MCF 10A (cell line): ENCODE data around the gene ZNF420. TPM values are rescaled to one million over a fixed set of nuclear protein-coding genes. Genes with fewer than 3 reads are reported as not detected.

Experiments
- BruUV-seq: library from RNA; stranded (reverse); fragments of 400-500 nt; replicated peaks from 2 replicates; lab custom pipeline; 2021; lab: Mats Ljungman, UMichigan
- CTCF ChIA-PET: fragments of 300-600 bp; sonication (Branson Sonifier 250); formaldehyde crosslinking; extraction: SDS; loops from one replicate; lab custom pipeline; 2021; ENCODE audit warnings: antibody characterized with exemption, inconsistent platforms; lab: Yijun Ruan, JAX
- POLR2A ChIA-PET: fragments of 300-600, 350-650 bp; sonication (Branson Sonifier 250); formaldehyde crosslinking; extraction: SDS; loops from one replicate; lab custom pipeline; 2020; ENCODE audit warnings: antibody characterized with exemption, inconsistent platforms; lab: Yijun Ruan, JAX
- DNase-seq: peaks from one replicate; pipeline ENCODE4 v3.0.0-alpha.2; 2018; ENCODE audit not compliant: unreplicated experiment
- H3K27ac Mint-ChIP-seq: one replicate; pipeline ENCODE4 v1.8.0; 2022; ENCODE audit warnings: mild to moderate bottlenecking, low read depth, mixed read lengths; ENCODE audit not compliant: unreplicated experiment
- H3K27me3 Mint-ChIP-seq: one replicate; pipeline ENCODE4 v1.8.0; 2022; ENCODE audit warnings: mixed read lengths; ENCODE audit not compliant: insufficient read depth, unreplicated experiment
- H3K36me3 Mint-ChIP-seq: one replicate; pipeline ENCODE4 v1.8.0; 2022; ENCODE audit warnings: mild to moderate bottlenecking, moderate library complexity, mixed read lengths; ENCODE audit not compliant: insufficient read depth, unreplicated experiment
- H3K4me1 Mint-ChIP-seq: one replicate; pipeline ENCODE4 v1.8.0; 2022; ENCODE audit warnings: mixed read lengths; ENCODE audit not compliant: insufficient read depth, unreplicated experiment
- H3K4me3 Mint-ChIP-seq: one replicate; pipeline ENCODE4 v1.8.0; 2022; ENCODE audit warnings: mild to moderate bottlenecking, moderate library complexity, mixed read lengths; ENCODE audit not compliant: unreplicated experiment
- H3K9me3 Mint-ChIP-seq: one replicate; pipeline ENCODE4 v1.8.0; 2022; ENCODE audit warnings: mixed read lengths; ENCODE audit not compliant: unreplicated experiment
- CTCF ChIP-seq: fragments of 200-600 bp; IDR thresholded peaks from one replicate; pipeline ENCODE4 v1.8.0; 2022; ENCODE audit warnings: antibody characterized with exemption, mild to moderate bottlenecking; ENCODE audit not compliant: unreplicated experiment
- intact Hi-C: fragments of 100-400 bp; cut with micrococcal nuclease; formaldehyde crosslinking; loops from 2 replicates; pipeline ENCODE4 v1.14.1; 2022
- total RNA-seq: library from RNA; stranded (reverse); gene quantifications from 2 replicates; pipeline ENCODE4 v1.2.3, GENCODE V29; 2022

The ZNF420 gene
- total RNA-seq, 1 experiment from 2014 or later: 11.0 TPM

DNA sequence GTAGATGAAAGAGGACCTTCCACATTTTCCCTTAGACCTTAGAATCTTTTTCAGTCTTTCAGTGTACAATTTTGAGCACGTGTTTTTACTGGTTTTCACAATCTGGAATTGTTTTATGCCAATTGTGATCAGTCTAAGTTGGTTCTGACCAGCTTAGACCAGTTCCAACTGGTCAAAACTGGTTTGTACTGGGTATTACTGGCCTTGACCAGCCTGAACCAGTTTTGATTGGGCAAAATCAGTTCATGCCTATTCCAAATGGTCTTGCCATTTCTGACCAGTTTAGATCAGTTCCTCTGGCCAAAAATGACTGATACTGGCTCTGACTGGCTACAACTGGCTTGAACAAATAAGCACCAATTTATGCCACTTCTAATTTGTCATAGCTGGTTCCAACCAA, 57.9 kb downstream of the ZNF420 start:
- Mint-ChIP-seq H3K4me3 (no peak overlapping the region), H3K36me3 (peaks cover 6% of the 10 kb centered on the region), H3K27ac (no peak overlapping the region), H3K27me3 (no peaks in the 10 kb centered on the region), H3K4me1 (no peaks in the 10 kb centered on the region), H3K9me3 (peaks cover 47% of the 10 kb centered on the region)
- no peak for DNase-seq
- POLR2A ChIA-PET: no interaction called here
- TF ChIP-seq CTCF: no peak
- no TSS peak for BruUV-seq
- CTCF ChIA-PET: no interaction called here
- intact Hi-C loops: no loop called here

GRCh38 chr19:37148214-37148613, 70.0 kb downstream of the ZNF420 start:
- H3K4me3 Mint-ChIP-seq: no peak overlapping the region
- no peaks in the 10 kb centered on the region for H3K27me3 Mint-ChIP-seq
- intact Hi-C loops: no loop called here
- no peaks in the 10 kb centered on the region for H3K36me3 Mint-ChIP-seq
- CTCF ChIA-PET: no interaction called here
- no peak overlapping the region for H3K27ac Mint-ChIP-seq
- no peak for TF ChIP-seq CTCF
- POLR2A ChIA-PET: no interaction called here
- no peak for DNase-seq
- peaks cover 34% of the 10 kb centered on the region for H3K9me3 Mint-ChIP-seq
- no TSS peak for BruUV-seq
- no peaks in the 10 kb centered on the region for H3K4me1 Mint-ChIP-seq

DNA sequence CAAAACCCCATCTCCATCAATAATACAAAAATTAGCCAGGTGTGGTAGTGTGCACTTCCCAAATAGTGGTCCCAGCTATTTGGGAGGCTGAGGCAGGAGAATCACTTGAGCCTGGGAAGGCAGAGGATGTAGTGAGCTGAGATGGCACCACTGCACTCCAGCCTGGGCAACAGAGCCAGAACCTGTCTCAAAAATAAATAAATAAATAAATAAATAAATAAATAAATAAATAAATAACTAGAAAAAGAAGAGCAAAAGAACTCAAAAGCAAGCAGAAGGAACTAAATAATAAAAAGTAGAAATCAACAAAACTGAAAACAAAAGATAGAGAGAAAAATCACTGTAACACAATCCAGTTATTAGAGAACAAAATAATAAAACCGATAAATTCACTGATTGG, 81.9 kb downstream of the ZNF420 start:
- H3K27ac Mint-ChIP-seq: no peak overlapping the region
- H3K36me3 Mint-ChIP-seq: peaks cover 38% of the 10 kb centered on the region
- intact Hi-C loops: no loop called here
- no peaks in the 10 kb centered on the region for H3K27me3 Mint-ChIP-seq
- H3K4me1 Mint-ChIP-seq: no peaks in the 10 kb centered on the region
- TF ChIP-seq CTCF: no peak
- no TSS peak for BruUV-seq
- H3K9me3 Mint-ChIP-seq: peaks cover 36% of the 10 kb centered on the region
- ChIA-PET POLR2A (interaction anchor here (0.6 to 2.5 kb wide), 2 partner anchors 12 to 513 kb away, joined by 3 to 7 read pairs; partner anchors contain the start of gene ZNF585A), CTCF (no interaction called here)
- no peak for DNase-seq
- H3K4me3 Mint-ChIP-seq: no peak overlapping the region

DNA sequence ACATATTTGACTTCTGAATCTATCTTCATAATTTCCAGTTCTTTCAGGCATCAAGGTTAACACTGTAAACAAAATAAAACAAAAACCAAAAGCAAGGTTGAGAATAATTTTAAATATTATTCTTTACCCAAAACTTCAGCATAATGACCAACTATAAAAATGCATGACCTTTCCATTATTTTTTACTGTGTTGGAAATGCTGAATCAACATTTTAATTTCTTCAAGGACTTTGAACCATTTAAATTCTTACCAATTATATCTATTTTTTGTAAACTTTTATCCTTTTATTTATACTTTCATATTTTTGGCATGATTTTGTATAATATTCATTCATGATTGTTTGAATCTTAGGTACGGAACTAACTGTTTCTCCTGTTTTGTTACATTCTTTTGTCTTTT, 87.4 kb downstream of the ZNF420 start:
- no peak for TF ChIP-seq CTCF
- Mint-ChIP-seq H3K27ac (no peak overlapping the region), H3K9me3 (peaks cover 45% of the 10 kb centered on the region), H3K36me3 (peaks cover 68% of the 10 kb centered on the region), H3K4me1 (no peaks in the 10 kb centered on the region), H3K27me3 (no peaks in the 10 kb centered on the region), H3K4me3 (no peak overlapping the region)
- intact Hi-C loops: no loop called here
- DNase-seq: no peak
- no TSS peak for BruUV-seq
- ChIA-PET CTCF (no interaction called here), POLR2A (no interaction called here)
